Measurements from ENCODE around the gene ZNF428. TPM values are rescaled to one million over a fixed set of nuclear protein-coding genes. Genes with fewer than 3 reads are reported as not detected.

The ZNF428 gene
- total RNA-seq, 6 experiments from 2014 or later = 10.9 to 16.7 (median 13.3) TPM

DNA sequence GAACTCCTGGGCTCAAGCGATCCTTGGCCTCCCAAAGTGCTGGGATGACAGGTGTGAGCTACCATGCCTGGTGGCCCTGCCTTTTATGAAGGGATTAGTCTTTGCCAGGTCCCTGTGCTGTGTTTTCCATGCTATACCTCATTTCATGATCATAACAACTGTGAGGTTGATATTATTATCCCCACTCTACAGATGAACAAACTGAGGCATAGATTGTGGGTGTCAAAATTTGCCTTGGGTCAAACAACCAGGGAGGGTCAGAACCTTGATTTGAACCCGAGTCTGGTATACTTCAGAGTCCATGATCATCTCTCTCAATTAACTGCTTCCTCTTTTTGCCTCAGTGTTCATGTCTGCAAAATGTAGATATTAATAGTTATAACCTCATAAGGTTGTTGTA is 36.9 kb downstream of the ZNF428 start:
- no peak for TF ChIP-seq POLR2A (IDR thresholded peaks at IDR 0.05)
- TF ChIP-seq CTCF (IDR thresholded peaks at IDR 0.05) = no peak

GRCh38 chr19:43581467-43581866 is 38.0 kb downstream of the ZNF428 start:
- no peak overlapping the region for H3K4me3 ChIP-seq
- no peaks in the 10 kb centered on the region for H3K27me3 ChIP-seq
- H3K27ac ChIP-seq = no peak overlapping the region
- WGBS (ENCODE audit: insufficient coverage, low coverage, low lambda C conversion rate, missing lambda C conversion rate) = 49% methylated on average over 6 of the region's 7 CpGs
- TF ChIP-seq CTCF (IDR thresholded peaks at IDR 0.05) (no peak), POLR2A (IDR thresholded peaks at IDR 0.05) (no peak)
- H3K9me3 ChIP-seq = no peaks in the 10 kb centered on the region
- H3K36me3 ChIP-seq = no peaks in the 10 kb centered on the region
- peaks cover 0 to 12% (median 4%) of the 10 kb centered on the region in 4 donors for H3K4me1 ChIP-seq
- ATAC-seq (no peak), DNase-seq (no peak)
- intact Hi-C loops (cut with DNase I) = no loop called here

More for the DNA sequence above, 36.9 kb downstream of the ZNF428 start:
- Histone ChIP-seq H3K36me3 (no peaks in the 10 kb centered on the region), H3K4me1 (peaks cover 0 to 12% (median 4%) of the 10 kb centered on the region in 4 donors), H3K9me3 (no peaks in the 10 kb centered on the region), H3K4me3 (no peak overlapping the region), H3K27ac (no peak overlapping the region), H3K27me3 (no peaks in the 10 kb centered on the region)
- WGBS (ENCODE audit: insufficient coverage, low coverage, low lambda C conversion rate, missing lambda C conversion rate) = 67% methylated on average over 1 of the region's 2 CpGs
- DNase-seq = no peak
- intact Hi-C loops (cut with DNase I) = no loop called here
- ATAC-seq = no peak

DNA sequence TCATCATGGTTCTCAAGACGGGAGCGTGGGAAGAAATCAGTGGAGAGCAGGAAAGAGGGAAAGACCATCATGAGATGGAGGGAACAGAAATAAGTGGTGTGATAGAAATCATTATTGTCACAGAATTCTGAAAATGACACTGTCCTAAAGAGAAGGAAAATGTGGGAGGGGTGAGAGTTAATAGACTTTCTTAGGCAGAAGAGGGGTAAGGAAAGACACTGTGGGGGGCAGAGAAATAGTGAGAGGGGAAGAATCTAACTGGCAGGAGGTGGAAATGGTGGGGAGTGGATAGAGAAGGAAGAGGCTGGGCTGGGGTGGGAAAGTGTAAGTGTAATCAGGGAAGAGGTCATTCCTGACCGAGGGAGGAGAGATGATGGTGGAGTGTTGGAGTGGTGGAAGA is 40.6 kb downstream of the ZNF428 start:
- no peaks in the 10 kb centered on the region for H3K27me3 ChIP-seq
- H3K36me3 ChIP-seq = no peaks in the 10 kb centered on the region
- H3K27ac ChIP-seq = no peak overlapping the region
- ATAC-seq (no peak), DNase-seq (no peak)
- TF ChIP-seq CTCF (IDR thresholded peaks at IDR 0.05) (no peak), POLR2A (IDR thresholded peaks at IDR 0.05) (no peak)
- intact Hi-C loops (cut with DNase I) = no loop called here
- WGBS (ENCODE audit: insufficient coverage, low coverage, low lambda C conversion rate, missing lambda C conversion rate) = 91% methylated on average over 3 of the region's 3 CpGs
- H3K9me3 ChIP-seq = no peaks in the 10 kb centered on the region
- peaks cover 0 to 7% (median 2%) of the 10 kb centered on the region in 4 donors for H3K4me1 ChIP-seq
- H3K4me3 ChIP-seq = no peak overlapping the region

DNA sequence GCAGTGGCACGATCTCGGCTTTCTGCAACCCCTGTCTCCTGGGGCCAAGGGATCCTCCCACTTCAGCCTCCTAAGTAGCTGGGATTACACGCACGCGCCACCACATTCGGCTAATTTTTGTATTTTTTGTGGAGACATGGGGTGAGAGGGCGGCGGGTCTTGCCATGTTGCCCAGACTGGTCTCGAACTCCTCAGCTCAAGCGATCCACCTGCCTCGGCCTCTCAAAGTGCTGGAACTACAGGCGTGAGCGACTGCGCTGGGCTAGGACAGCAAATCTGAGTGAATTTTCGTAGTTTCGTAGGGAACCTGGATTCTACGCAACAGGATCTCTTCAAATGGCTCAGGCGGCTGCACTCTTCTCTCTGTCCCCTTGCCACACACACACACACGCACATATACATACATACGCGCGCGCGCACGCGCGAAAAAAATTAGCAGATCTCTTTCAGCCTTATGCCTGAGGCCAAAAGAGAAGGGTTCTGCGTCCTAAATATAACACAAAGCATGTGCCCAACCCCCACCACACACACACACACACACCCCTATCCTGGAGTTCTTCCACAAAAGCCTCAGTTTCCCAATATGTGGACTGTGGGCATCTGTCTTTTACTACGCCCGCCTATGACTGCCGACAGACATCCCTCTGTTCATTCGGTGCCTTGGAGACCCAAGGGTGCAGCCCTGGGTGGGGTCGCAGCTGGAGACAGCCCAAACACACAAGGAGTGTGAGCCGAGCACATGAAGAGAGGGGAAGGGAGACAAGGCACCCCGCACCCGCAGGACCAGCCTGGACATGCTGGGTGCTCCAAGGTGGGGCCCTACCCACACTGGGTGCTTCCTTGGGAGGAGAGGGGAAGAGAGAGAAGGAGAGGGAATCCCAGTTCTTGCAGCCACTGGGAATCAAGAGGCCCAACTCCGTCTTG is 43.2 kb downstream of the ZNF428 start:
- no peak for TF ChIP-seq CTCF (IDR thresholded peaks at IDR 0.05)
- no peak for TF ChIP-seq POLR2A (IDR thresholded peaks at IDR 0.05)
- Histone ChIP-seq H3K4me1 (peaks cover 0 to 7% (median 2%) of the 10 kb centered on the region in 4 donors), H3K27me3 (no peaks in the 10 kb centered on the region), H3K36me3 (no peaks in the 10 kb centered on the region), H3K27ac (peak overlapping the region in 1 of 3 donors; percentile 50), H3K4me3 (peak overlapping the region; percentile 18 to 77 (median 69)), H3K9me3 (no peaks in the 10 kb centered on the region)
- DNase-seq (no peak), ATAC-seq (no peak)
- intact Hi-C loops (cut with DNase I) = no loop called here
- 64% methylated on average over 18 of the region's 37 CpGs for WGBS (ENCODE audit: insufficient coverage, low coverage, low lambda C conversion rate, missing lambda C conversion rate)

All from right lobe of liver (tissue), 6 donors.